T-helper 9 cell (primary cell): ENCODE data around the gene MAN1A2.
"Not testable (repeated sequence)": the region's sequence is repeated elsewhere in the genome, so short reads cannot be mapped to it uniquely, and the experiment has no call there.

Source experiments
- DNase-seq: peaks from one replicate; pipeline ENCODE4 v3.0.0-alpha.2; 2020

The MAN1A2 gene

DNA sequence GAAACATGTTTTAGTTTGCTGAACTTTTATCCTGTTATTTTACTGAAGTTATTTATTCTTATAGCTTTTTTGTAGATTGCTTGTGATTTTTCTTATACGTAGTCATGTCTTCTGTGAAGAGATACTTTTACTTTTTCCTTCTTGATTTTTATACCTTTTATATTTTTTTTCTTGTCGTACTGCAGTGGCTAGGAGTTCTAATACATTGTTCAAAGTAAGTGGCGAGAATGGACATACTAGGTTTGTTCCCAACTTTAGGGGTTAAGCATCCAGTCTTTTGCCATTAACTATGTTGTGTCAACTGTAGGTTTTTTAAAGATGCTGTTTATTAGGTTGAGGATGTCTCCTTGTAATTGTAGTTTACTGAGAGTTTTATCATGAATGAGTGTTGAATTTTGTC is 36.3 kb downstream of the MAN1A2 start:
- no peak for DNase-seq

GRCh38 chr1:117405042-117405441 is 37.8 kb downstream of the MAN1A2 start:
- DNase-seq = no peak

GRCh38 chr1:117412472-117412871 is 45.2 kb downstream of the MAN1A2 start:
- DNase-seq = no peak

DNA sequence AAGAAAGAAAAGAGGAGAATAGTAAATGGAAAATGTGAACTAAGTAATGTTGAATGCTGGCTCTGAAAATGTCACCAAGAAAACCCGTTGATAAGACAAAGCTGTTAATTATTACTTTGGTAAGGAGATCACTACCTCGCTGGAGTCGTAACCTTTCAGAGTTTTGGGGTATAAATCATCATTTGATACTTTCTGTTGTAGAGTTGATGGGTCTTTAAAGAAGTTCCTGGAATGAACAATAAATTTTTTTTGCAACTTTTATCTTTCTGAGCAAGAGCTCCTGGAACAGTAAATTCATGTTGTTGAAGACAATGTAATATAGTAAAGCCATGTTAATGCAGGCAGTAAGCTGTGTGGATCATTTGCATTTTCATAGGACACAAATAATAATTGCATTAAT is 46.2 kb downstream of the MAN1A2 start:
- no peak for DNase-seq

DNA sequence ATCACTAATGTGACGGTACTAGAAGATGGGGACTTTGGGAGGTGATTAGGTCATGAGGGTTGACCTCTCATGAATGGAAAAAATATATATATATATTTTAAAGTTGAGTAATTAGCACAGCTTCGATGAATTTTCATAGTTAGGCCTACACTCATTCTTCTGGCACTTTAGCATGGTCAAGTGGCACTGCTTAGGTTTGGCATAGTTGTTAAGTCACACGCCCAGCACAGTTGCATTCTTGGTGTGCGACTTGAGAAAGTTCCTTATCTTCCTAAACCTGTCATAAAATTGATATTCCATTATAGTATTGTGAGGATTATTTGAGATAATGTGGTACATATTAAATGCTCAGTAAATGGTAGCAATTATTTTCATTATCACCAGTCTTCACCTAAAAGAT is 47.7 kb downstream of the MAN1A2 start:
- DNase-seq = no peak

GRCh38 chr1:117416004-117416403 is 48.8 kb downstream of the MAN1A2 start:
- no peak for DNase-seq

DNA sequence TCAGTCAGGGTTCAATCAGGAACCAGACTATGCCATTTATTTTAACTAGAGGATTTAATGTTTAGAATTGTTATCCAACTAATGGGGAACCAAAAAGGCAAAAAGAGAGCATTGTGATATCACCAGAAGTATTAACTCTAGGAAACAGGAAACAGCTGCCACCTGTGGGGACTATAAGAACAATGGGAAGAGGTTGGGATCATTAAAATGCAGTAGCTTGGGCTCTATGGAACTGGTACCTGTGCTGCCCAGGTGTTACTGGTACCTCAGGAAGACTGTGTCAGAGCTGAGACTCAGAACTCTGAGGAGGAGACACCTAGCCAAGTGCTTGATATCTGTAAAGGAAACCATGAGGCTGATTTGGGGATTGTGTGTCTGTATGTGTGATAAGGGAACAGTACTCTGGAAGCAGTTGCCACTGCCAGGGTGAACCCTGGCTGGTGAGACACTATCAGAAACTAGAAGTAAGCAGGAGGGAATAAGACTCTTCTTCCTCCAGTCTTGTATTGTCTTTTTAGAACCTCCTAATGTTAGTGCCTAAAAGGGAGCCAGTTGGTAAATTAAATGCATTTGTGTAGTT is 49.4 kb downstream of the MAN1A2 start:
- DNase-seq = no peak

GRCh38 chr1:117425050-117425734 is 57.9 kb downstream of the MAN1A2 start:
- DNase-seq = no peak

DNA sequence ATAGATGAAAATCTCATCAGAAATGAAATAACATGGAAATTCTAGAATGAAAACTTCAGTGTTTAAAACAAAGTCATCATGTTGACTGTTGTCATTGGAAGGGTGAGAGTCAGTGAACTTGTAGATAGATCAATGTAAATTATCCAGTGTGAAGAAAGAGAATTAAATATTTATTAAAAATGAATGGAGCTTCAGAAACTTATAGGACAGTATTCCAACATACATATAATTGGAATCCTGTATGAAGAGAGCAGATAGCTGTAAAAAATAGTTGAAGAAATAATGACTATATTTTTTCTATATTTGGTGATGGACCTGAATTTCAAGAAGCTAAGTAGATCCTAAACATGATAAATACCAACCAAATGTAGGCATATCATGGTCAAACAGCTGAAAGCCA is 60.0 kb downstream of the MAN1A2 start:
- no peak for DNase-seq

- no peak for DNase-seq
Observed at GRCh38 chr1:117433943-117434342, 66.7 kb downstream of the MAN1A2 start.

DNA sequence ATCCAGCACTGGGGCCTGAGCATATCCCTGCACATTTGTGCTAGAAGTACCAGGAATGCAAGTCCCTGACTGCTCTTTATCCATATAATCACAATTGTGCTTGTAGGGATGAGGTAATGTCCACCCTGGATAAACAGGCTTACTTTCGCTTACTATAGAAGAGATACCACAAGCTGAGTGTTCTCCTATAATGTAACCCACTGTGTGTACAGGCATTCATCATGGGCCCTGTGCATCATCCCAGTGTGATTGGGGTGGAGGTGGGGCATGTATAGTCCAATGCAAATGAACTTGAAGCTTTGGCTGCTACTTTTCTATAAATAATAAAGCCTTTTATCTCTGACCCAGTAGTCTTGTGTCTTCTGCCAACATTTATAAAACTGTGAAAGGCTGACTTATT is 69.3 kb downstream of the MAN1A2 start:
- DNase-seq = no peak

DNA sequence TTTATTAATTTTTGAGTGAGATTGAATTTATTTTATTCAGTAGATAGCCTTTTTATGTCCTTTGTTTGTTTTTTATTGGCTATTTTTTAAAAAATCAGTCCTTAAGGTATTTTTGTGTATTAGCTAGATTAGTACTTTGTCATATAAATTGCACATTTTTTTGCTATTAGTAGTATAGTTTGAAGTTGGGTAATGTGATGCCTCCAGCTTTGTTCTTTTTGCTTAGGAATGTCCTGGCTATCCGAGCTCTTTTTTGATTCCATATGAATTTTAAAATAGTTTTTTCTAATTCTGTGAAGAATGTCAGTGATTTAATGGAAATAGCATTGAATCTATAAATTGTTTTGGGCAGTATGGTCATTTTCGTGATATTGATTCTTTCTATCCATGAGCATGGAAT is 80.4 kb downstream of the MAN1A2 start:
- DNase-seq = no peak

- DNase-seq = no peak
Observed at GRCh38 chr1:117452216-117452615, 85.0 kb downstream of the MAN1A2 start.

- no peak for DNase-seq
Observed at GRCh38 chr1:117453958-117454357, 86.7 kb downstream of the MAN1A2 start.

- DNase-seq = not testable (repeated sequence)
Observed at GRCh38 chr1:117458410-117458809, 91.2 kb downstream of the MAN1A2 start.

DNA sequence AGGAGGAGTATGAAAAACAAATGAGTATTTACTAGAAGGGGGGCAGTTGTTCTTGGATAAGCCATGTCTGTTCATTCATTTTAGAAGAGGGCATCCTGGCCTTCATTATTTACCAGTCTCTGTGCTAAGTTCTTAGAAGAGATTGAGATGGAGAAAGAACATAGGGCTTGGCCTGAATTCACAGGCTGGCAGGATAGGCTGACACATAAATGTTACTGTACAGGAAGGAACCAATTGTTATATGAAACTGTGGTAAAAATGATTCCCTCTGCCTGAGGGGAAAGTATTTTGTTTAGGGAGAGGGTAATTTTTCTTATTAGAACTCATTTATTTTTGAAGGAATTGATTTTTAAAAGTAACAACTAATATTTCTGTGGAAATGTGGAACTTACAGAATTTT is 99.5 kb downstream of the MAN1A2 start:
- DNase-seq = no peak

DNA sequence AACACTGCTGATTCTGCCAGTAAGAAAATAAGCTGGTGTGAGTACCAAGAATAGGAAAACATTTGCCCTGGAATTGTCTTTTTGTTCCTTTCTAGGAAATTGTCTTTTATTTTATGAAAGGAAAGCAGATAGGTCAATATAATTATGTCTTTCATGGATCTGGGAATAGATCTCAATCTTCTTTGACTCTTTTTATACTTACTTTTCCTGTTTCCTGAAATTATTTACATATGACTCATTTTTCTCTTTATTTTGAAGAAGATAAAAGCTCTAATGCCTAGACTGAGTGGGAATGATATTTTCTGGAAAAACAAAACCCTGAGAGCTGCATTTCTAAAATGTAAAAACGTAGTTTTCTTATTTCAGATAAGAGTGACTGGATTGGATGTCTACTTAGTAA is 100.1 kb downstream of the MAN1A2 start:
- no peak for DNase-seq

GRCh38 chr1:117473063-117473462 is 105.8 kb downstream of the MAN1A2 start:
- no peak for DNase-seq

- not testable (repeated sequence) for DNase-seq
Observed at GRCh38 chr1:117475495-117475894, 108.2 kb downstream of the MAN1A2 start.

- DNase-seq = no peak
Observed at GRCh38 chr1:117479086-117479485, 111.8 kb downstream of the MAN1A2 start.

GRCh38 chr1:117481410-117481809 is 114.2 kb downstream of the MAN1A2 start:
- DNase-seq = no peak

DNA sequence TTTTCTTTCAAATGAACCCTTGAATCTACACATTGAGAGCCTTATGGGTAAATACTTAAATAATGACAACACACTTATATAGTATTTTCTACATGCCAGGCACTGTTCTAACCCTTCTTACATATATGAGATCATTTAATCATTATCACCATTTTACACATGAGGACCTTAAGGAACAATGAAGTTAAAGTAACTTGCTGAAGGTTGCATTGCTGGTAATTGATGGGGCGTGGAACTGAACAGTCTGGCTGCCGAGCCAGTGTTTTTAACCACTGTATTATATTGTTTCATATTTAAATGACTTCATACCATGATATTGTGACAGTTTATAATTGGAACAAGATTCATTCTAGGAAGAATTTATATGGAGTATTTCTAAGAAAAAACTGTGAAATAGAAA is 126.7 kb downstream of the MAN1A2 start:
- DNase-seq = no peak

- no peak for DNase-seq
Observed at GRCh38 chr1:117495068-117495467, 127.8 kb downstream of the MAN1A2 start.

DNA sequence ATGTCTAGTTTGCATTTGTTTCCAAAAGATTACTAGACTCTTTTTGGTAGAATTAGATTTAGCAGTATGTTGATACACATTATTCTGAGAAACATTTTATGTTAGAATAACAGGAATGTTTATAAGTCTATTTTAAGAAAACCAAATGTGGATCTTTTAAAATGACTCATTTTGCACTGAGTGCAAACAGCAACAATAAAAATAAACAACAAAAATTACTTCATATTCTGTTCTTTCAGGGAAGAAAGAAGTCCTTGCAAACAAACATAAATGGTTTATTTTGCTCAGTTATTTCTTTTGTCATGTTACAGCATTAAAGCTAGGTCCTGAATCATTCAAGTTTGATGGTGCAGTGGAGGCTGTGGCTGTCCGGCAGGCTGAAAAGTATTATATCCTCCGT is 131.8 kb downstream of the MAN1A2 start:
- DNase-seq = no peak

DNA sequence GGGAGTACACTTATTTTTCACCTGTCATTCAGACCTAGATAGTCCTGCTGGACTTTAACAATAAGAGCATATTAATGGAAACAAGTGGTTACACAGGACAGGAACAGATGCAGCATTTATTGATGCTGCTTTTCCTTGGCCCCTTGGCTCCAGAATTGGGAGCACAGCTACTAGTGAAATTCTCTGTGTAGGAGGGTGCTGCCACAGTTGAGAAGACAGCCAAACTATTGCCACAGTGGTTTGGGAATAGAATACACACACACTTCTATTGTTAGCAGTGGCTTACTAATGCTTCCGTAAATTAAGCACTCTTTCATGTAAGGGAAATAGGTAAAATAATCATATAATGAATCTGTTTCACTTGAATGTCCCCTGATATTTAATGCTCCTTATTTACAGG is 133.3 kb downstream of the MAN1A2 start:
- DNase-seq = no peak
